Panc1 (cell line): ENCODE data around the gene CCAR1. TPM values are rescaled to one million over a fixed set of nuclear protein-coding genes. Genes with fewer than 3 reads are reported as not detected.

Experiments used
- ATAC-seq: fragments of 200-7000 bp; cut with Tn5 transposase; 2 replicates; pipeline ENCODE4 v1.9.1; 2020; ENCODE audit warnings: mild to moderate bottlenecking, moderate library complexity
- BruUV-seq: library from RNA; stranded (reverse); fragments of 400-500 nt; replicated peaks from 2 replicates; lab custom pipeline; 2021; lab: Mats Ljungman, UMichigan
- CTCF ChIA-PET: fragments of 300-600 bp; sonication (Branson Sonifier 250); formaldehyde crosslinking; loops from one replicate; lab custom pipeline; 2022; ENCODE audit warnings: antibody characterized with exemption; lab: Charles Lee
- POLR2A ChIA-PET: fragments of 300-600 bp; sonication (Branson Sonifier 250); formaldehyde crosslinking; loops from one replicate; lab custom pipeline; 2022; ENCODE audit warnings: antibody characterized with exemption; lab: Charles Lee
- DNase-seq: peaks from one replicate; pipeline ENCODE4 v3.0.0-alpha.2; 2010; ENCODE audit warnings: low read depth, low spot score
- H3K27ac ChIP-seq: 2 replicates; pipeline ENCODE4 v1.5.1; 2011; ENCODE audit warnings: mild to moderate bottlenecking, low read length, inconsistent platforms
- H3K27me3 ChIP-seq: fragments of 200-500 bp; sonication (Bioruptor generic); 2 replicates; pipeline ENCODE4 v1.6.0; 2014; ENCODE audit warnings: low read length, inconsistent platforms; ENCODE audit not compliant: control insufficient read depth, insufficient read depth
- H3K36me3 ChIP-seq: fragments of 200-500 bp; sonication (Bioruptor generic); 2 replicates; pipeline ENCODE4 v1.5.1; 2014; ENCODE audit warnings: inconsistent platforms, mild to moderate bottlenecking, low read length, moderate library complexity; ENCODE audit not compliant: control insufficient read depth, insufficient read depth
- H3K4me1 ChIP-seq: 2 replicates; pipeline ENCODE4 v1.5.1; 2011; ENCODE audit warnings: inconsistent platforms, mild to moderate bottlenecking, low read length, moderate library complexity; ENCODE audit not compliant: control insufficient read depth, insufficient read depth
- H3K4me3 ChIP-seq, 2 experiments: 2 replicates each; pipeline ENCODE4 v1.5.1; 2011 to 2012; ENCODE audit warnings: low read depth in 2 of 2, low read length in 2 of 2, mild to moderate bottlenecking in 2 of 2, inconsistent platforms in 1 of 2, moderate library complexity in 1 of 2
- H3K9me3 ChIP-seq: fragments of 200-500 bp; sonication (Bioruptor generic); 2 replicates; pipeline ENCODE4 v1.5.1; 2014; ENCODE audit warnings: low read depth, mild to moderate bottlenecking, inconsistent platforms, low read length, moderate library complexity; ENCODE audit not compliant: control insufficient read depth, insufficient read depth
- POLR2AphosphoS5 ChIP-seq: IDR thresholded peaks from 2 replicates; pipeline ENCODE4 v1.6.1; 2012; ENCODE audit warnings: mild to moderate bottlenecking, low read depth, low read length, moderate library complexity
- SIN3A ChIP-seq: IDR thresholded peaks from 2 replicates; pipeline ENCODE4 v1.6.1; 2012; ENCODE audit warnings: low read depth, mild to moderate bottlenecking, low read length, moderate library complexity, borderline replicate concordance; ENCODE audit not compliant: insufficient read depth
- TCF7L2 ChIP-seq: IDR thresholded peaks from 2 replicates; pipeline ENCODE4 v1.6.1; 2011; ENCODE audit warnings: mild to moderate bottlenecking, low read depth, low read length, inconsistent platforms
- in situ Hi-C: cut with HindIII; loops from 2 replicates; pipeline ENCODE4 v1.10.0; 2016; ENCODE audit warnings: low sequenced_read_pairs, low pct_unique_long_range_greater_than_20kb
- intact Hi-C: fragments of 100-400 bp; cut with micrococcal nuclease; formaldehyde crosslinking; loops from one replicate; pipeline ENCODE4 v1.10.0; 2022; ENCODE audit not compliant: unreplicated experiment
- total RNA-seq: library from RNA; stranded (reverse); gene quantifications from one replicate; pipeline ENCODE4 v1.2.1, GENCODE V29; 2021; ENCODE audit not compliant: unreplicated experiment
- TF ChIP-seq, protein P1 (sequence below), 2 experiments: IDR thresholded peaks; 2 replicates each; pipeline ENCODE4 v1.6.1; 2011 to 2012; ENCODE audit warnings: low read depth in 2 of 2, control low read depth in 1 of 2, low read length in 1 of 2, mild to moderate bottlenecking in 1 of 2, moderate library complexity in 1 of 2; ENCODE audit not compliant: insufficient read depth in 1 of 2
- TF ChIP-seq, protein P2 (sequence below): fragments of 450-650 bp; IDR thresholded peaks from 2 replicates; pipeline ENCODE4 v1.5.1; 2017; ENCODE audit warnings: mild to moderate bottlenecking

Gene CCAR1
- total RNA-seq, 1 experiment from 2014 or later, result 102 TPM

- POLR2A ChIA-PET, result interaction anchor here (0.5 to 0.6 kb wide), 3 partner anchors 8 to 90 kb away, joined by 3 read pairs; no protein-coding TSS in a partner anchor
- intact Hi-C loops, result no loop called here
- no peak for ATAC-seq
These were observed 25.0 kb upstream of the CCAR1 start for GRCh38 chr10:68696018-68696417.

DNA sequence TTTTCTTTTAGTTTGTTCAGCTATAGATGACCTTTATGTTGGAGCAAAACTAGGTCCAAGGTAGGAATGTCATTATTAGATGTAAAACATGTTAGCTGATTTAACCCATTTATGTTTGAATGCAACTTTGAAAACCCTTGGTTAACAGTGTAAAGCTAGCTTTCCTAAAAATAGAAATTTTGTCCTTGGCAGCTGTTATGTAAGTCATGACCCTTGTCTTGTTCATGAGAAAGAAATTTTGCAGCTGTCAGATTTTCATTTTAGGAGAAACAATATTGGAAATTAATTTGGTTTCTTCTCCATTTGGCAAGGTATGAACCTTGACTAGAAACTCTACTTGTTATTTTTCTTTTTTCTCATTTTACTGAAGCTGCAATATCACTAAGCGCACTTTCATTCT is 23.9 kb upstream of the CCAR1 start:
- DNase-seq, result no peak
- no TSS peak for BruUV-seq

More at GRCh38 chr10:68696018-68696417, 25.0 kb upstream of the CCAR1 start:
- Histone ChIP-seq H3K4me3 (no peak overlapping the region), H3K9me3 (no peaks in the 10 kb centered on the region), H3K36me3 (no peaks in the 10 kb centered on the region), H3K27me3 (no peaks in the 10 kb centered on the region), H3K27ac (no peak overlapping the region), H3K4me1 (no peaks in the 10 kb centered on the region)
- in situ Hi-C loops, result no loop called here
- DNase-seq, result no peak
- CTCF ChIA-PET, result interaction anchor here (0.6 kb wide), 2 partner anchors 65 to 187 kb away, joined by 3 to 6 read pairs; no protein-coding TSS in a partner anchor
- no TSS peak for BruUV-seq
- TF ChIP-seq, protein P1, sequence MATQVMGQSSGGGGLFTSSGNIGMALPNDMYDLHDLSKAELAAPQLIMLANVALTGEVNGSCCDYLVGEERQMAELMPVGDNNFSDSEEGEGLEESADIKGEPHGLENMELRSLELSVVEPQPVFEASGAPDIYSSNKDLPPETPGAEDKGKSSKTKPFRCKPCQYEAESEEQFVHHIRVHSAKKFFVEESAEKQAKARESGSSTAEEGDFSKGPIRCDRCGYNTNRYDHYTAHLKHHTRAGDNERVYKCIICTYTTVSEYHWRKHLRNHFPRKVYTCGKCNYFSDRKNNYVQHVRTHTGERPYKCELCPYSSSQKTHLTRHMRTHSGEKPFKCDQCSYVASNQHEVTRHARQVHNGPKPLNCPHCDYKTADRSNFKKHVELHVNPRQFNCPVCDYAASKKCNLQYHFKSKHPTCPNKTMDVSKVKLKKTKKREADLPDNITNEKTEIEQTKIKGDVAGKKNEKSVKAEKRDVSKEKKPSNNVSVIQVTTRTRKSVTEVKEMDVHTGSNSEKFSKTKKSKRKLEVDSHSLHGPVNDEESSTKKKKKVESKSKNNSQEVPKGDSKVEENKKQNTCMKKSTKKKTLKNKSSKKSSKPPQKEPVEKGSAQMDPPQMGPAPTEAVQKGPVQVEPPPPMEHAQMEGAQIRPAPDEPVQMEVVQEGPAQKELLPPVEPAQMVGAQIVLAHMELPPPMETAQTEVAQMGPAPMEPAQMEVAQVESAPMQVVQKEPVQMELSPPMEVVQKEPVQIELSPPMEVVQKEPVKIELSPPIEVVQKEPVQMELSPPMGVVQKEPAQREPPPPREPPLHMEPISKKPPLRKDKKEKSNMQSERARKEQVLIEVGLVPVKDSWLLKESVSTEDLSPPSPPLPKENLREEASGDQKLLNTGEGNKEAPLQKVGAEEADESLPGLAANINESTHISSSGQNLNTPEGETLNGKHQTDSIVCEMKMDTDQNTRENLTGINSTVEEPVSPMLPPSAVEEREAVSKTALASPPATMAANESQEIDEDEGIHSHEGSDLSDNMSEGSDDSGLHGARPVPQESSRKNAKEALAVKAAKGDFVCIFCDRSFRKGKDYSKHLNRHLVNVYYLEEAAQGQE (IDR thresholded peaks at IDR 0.05; ENCODE audit: insufficient read depth in 1 of 2, low read depth in 2 of 2, low read length in 1 of 2), result no peak
- TF ChIP-seq POLR2AphosphoS5, result no peak

More for the DNA sequence above, 23.9 kb upstream of the CCAR1 start:
- POLR2A ChIA-PET, result no interaction called here
- TF ChIP-seq SIN3A (no peak), TCF7L2 (no peak), POLR2AphosphoS5 (no peak)
- TF ChIP-seq, protein P1 (IDR thresholded peaks at IDR 0.05; ENCODE audit: insufficient read depth in 1 of 2, low read depth in 2 of 2, low read length in 1 of 2), result no peak
- TF ChIP-seq, protein P2, sequence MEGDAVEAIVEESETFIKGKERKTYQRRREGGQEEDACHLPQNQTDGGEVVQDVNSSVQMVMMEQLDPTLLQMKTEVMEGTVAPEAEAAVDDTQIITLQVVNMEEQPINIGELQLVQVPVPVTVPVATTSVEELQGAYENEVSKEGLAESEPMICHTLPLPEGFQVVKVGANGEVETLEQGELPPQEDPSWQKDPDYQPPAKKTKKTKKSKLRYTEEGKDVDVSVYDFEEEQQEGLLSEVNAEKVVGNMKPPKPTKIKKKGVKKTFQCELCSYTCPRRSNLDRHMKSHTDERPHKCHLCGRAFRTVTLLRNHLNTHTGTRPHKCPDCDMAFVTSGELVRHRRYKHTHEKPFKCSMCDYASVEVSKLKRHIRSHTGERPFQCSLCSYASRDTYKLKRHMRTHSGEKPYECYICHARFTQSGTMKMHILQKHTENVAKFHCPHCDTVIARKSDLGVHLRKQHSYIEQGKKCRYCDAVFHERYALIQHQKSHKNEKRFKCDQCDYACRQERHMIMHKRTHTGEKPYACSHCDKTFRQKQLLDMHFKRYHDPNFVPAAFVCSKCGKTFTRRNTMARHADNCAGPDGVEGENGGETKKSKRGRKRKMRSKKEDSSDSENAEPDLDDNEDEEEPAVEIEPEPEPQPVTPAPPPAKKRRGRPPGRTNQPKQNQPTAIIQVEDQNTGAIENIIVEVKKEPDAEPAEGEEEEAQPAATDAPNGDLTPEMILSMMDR, result no peak
- no peak overlapping the region for H3K27ac ChIP-seq
- no peaks in the 10 kb centered on the region for H3K4me1 ChIP-seq
- in situ Hi-C loops (no loop called here), intact Hi-C loops (no loop called here)
- ATAC-seq, result no peak
- CTCF ChIA-PET, result interaction anchor here (0.6 kb wide), 1 partner anchor 91 kb away, joined by 3 read pairs; no protein-coding TSS in a partner anchor
- H3K4me3 ChIP-seq, result no peak overlapping the region
- H3K27me3 ChIP-seq, result no peaks in the 10 kb centered on the region
- H3K36me3 ChIP-seq, result no peaks in the 10 kb centered on the region
- H3K9me3 ChIP-seq, result no peaks in the 10 kb centered on the region
